Nucleus accumbens (tissue), 56 donors: Measurements from ENCODE around the gene NRL.
"Not testable (repeated sequence)": the region's sequence is repeated elsewhere in the genome, so short reads cannot be mapped to it uniquely, and the experiment has no call there.

ENCODE experiments used
- DNase-seq, 56 donors: peaks; one replicate each; lab custom pipeline; 2025; lab: John Stamatoyannopoulos, UW

Gene NRL

GRCh38 chr14:24130380-24130716, 15.6 kb upstream of the NRL start, which contains the start of gene FITM1:
Gene FITM1 (plus strand): TSS chr14:24130659. CDS start chr14:24131564, 905 bp downstream.
- DNase-seq = no peak

DNA sequence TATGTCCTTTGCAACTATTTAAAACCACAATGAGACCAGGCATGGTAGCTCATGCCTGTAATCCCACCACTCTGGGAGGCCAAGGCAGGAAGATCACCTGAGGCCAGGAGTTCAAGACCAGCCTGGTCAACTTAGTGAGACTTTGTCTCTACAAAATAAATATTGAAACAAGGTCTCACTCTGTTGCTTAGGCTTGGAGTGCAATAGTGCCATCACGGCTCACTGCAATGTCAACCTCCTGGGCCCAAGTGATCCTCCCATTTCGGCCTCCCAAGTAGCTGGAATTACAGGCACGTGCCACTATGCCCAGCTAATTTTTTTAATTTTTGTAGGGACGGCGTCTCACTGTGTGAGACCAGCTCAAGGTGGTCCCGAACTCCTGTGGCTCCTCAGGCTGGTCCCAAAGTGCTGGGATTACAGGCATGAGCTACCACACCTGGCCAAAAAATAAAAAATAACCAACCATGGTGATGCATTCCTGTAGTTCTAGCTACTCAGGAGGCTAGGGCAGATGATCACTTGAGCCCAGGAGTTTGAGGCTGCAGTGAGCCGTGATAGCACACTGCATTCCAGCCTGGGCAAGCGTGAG, 14.8 kb upstream of the NRL start:
- DNase-seq = no peak

- DNase-seq = no peak
Observed at GRCh38 chr14:24127673-24128072, 12.9 kb upstream of the NRL start.

- DNase-seq = no peak
Observed at GRCh38 chr14:24126939-24127338, 12.2 kb upstream of the NRL start.

DNA sequence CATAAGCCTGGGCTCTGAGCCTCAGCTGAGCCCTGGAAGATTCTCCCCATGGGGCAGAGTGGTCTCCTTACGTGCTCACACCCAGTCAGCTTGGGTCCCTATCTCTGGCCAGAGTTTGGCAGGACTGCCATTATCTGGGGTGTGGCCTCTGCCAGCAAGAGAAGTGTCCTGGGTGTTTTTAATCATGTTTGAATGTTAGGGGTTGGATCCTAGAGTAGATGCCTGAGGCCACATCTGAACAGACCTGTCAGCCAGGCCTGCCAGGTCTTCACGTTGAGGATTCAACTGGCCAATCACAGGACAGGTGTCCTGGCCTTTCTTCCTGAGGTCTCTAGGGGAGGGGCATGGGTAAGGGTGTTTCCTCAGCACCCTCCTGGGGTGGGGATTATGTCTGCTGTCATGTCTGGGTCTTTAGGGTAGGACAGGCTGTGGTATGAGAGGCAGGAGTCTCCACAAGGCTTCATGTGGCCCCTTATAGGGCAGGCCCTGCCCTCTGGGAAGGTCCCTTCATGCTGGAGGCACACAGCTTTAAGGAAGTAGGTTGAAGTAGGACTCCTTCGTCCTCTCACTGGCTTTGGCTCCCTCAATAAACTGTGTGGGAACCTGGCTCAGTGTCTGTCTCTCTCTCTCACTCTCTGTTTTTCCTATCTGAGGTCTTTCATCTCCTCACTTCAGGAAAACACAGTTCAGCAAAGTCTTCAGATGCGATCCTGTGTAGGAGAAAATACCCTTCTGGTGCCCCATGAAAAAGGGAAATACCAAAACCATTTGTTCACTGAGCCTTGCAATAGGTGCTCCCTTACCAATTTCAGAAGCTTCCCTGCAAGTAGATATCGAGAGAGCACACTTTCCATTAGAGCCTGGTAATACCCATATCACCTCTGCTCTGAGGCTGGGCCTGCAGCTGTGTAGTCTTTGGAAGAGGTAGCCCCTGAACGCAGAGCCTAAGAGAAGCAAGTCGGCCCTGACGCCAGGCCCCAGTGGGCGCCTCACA, 9.0 kb upstream of the NRL start:
- DNase-seq = no peak

- DNase-seq = no peak
Observed at GRCh38 chr14:24122898-24123297, 8.1 kb upstream of the NRL start.

- no peak for DNase-seq
Observed at GRCh38 chr14:24122416-24122815, 7.7 kb upstream of the NRL start.

DNA sequence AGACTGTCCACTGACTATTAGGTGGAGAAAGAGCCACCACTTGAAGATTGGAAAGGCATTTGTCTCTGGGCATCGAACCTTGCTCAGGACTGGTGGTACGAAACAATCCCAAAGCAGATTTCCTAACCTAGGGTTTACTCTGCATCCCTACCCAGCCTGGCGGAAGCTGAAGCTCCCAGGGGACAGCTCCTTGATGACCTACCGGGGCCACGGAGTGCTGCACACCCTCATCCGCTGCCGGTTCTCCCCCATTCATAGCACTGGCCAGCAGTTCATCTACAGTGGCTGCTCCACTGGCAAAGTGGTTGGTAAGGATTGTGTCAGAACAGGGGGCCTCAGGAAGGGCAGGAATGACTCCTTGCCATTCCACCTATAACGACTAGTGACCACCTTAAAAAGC, 6.5 kb upstream of the NRL start:
- no peak for DNase-seq

- no peak for DNase-seq
Observed at GRCh38 chr14:24119691-24120090, 4.9 kb upstream of the NRL start.

DNA sequence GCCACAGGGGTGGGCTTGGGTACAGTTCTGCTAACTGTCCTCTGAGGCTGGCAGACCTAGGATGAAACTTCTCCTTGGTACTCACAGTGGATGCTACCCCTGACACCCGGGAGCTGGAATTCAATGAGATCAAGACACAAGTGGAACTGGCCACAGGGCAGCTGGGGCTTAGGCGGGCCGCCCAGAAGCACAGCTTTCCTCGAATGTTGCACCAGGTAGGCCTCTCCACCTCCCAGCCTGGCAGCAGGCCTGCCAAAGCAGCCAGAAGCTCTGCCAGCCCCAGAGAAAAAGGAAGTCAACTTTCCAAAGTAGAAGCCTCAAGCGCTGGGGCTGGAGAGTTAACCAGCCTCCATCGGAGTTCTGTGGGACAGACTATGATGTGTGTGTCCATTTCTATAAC, 2.4 kb upstream of the NRL start:
- no peak for DNase-seq

DNA sequence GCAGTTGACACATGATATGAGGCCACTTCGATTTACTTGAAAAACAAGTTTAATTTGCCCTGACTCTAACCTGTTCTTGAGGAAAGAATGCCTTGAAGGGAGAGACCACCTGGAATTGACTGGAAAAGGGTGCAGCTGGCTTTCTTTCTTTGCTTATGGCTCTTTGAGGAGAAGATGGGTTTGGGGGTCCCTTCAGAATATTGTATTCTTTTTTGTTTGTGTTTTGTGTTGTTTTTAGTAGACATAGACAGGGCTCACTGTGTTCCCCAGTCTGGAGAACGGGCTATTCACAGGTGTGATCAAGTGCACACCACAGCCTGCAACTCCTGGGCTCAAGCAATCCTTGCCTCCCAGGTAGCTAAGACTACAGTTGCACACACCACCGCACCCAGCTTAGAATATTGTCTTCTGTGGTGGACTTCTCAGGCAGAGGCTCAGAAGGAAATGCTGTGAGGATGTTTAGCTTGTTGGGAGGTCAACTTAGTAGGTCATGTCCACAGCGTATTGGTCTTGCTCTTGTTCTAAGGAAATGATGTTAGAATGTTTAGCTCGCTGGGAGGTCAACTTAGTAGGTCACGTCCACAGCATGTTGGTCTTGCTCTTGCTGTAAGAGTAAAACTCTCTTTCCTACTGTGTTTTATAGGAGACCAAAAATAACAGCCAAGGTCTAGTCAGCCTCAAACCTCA, 1.5 kb upstream of the NRL start:
- DNase-seq = no peak

- peak in 1 of 56 donors; percentile 57 for DNase-seq
Observed at GRCh38 chr14:24115422-24116127, 826 bp upstream of the NRL start.

DNA sequence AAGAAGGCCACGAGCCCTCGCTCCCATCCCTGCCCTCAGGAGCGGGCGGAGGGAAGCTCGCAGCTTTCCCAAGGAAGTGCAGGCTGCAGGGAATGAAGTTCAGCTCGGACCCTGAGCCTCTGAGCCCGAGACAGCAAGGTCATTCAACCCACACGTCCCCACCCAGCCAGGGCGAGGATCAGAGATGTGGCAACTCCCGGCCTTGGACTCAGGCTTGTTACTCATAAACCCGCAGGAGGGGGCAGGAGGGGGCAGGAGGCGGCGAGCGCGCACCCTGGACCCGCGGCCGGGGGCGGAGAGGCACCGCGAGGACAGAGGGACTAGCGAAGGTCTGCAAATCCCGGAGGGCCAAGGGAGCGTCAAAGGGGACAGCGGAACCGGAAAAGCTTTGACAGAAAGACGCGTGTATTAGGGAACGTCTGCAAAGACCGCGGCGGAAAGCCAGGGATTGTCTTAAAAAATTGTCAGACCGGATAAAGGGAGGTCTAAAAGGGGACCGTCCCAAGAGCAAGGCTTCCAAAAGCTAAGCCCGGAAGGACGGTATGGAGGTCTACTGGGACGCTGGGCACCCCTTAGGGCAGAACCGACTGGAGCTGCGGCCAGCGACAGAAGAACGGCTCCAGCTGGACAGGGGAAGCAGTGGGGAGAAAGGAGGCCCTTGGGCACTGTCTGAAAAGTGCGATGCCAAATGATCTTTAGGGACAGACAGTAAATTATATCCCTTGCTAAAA, 783 bp downstream of the NRL start:
- peak; percentile 25 to 95 (median 87) for DNase-seq

DNA sequence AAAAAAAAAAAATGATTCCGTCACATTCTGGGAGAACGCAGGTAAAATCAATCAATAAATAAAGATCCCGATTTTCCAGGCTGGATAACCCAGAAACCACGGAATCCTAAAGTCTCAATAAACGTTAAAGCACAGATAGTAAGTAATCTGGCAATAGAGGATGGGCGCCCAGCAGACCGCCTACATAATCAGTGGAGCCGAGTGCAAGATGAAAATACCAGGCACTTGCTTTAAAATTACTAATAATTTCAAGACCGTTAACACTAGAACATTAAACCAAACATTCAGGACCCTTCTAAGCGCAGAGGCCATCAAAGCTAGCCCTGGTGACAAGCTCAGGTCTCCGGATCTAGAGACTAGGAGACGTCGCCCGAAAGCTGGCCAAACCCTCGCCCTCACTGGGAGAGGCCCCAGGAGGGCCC, 1.4 kb downstream of the NRL start:
- DNase-seq = no peak

GRCh38 chr14:24110523-24110922, 4.2 kb downstream of the NRL start:
- no peak for DNase-seq

- no peak for DNase-seq
Observed at GRCh38 chr14:24110060-24110459, 4.7 kb downstream of the NRL start.

GRCh38 chr14:24108336-24108874, 6.3 kb downstream of the NRL start:
- no peak for DNase-seq

DNA sequence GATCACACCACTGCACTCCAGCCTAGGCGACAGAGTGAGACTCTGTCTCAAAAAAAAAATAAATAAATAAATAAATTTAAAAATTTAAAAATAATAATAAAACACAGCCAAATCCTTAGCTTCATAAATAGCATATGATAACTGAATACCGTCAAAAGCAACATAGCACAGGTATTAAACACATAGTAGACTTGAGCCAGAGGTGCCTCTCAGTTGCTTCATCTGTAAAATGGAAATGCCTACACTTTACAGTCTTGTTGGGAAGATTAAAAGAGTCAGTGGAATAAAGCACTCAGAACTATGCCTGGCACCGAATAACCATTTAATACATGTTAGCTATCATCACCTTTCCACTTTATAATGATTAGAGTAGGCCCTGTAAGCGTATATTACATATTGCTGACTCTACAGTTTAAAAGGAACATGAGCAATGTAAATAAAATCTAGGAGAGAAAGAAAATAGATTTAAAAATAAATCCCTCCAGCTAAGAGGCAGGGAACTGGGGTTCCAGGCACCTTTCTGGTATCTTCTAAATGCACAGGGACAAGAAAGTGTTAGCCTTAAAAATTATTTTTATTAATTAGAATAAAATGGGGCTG, 8.0 kb downstream of the NRL start:
- DNase-seq = no peak

GRCh38 chr14:24105609-24106239, 9.0 kb downstream of the NRL start:
- not testable (repeated sequence) for DNase-seq
